HG02938 (cell line): ENCODE results near the gene CACNB1.

ENCODE experiments used
- ATAC-seq: cut with Tn5 transposase; IDR thresholded peaks from one replicate; pipeline ENCODE4 v1.9.1; 2021; ENCODE audit warnings: mild to moderate bottlenecking, moderate library complexity; ENCODE audit not compliant: unreplicated experiment

CACNB1 gene

DNA sequence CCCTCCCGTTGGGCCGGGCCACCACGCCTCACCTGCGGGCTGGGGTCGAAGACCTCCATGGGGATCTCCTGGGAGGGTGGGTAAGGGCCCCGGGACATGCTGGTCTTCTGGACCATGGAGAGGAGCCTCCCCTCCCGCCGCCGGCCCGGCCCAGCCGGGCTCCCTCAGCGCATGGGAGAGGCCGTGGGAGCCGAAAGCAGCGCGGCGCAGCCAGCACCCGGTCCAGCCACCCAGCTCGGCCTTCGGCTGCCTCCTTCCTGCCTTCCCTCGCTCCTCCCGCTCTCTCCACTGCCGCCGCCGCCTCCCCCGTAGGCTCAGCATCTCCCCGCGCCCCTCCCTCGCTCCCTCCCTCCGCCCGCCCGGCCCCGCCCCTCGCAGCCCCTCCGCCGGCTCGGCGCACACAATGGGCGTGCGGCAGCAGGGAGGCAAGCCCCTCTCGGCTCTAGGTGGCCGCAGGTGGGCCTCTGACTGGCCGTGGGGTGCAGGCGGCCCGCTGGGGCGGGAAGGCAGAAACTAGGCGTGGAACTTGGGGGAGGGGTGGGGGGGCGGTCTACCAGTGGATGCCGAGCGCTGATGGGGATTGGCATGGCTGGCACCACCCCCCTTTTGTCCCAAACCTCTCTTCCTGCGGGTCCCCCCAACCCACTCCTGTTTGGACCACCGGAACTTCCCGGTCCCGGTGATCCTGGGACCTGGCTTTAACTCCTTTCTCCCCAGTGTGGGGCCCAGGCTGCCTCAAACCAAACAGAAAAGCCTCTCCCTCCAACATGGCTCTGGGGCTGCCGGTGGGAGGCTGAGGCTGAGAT lies at the start of gene CACNB1:
Gene CACNB1, minus strand, starts transcription at position 290 of the 806 bp plus-strand sequence. Its CDS starts 174 bp downstream, at position 116.
- no peak for ATAC-seq

DNA sequence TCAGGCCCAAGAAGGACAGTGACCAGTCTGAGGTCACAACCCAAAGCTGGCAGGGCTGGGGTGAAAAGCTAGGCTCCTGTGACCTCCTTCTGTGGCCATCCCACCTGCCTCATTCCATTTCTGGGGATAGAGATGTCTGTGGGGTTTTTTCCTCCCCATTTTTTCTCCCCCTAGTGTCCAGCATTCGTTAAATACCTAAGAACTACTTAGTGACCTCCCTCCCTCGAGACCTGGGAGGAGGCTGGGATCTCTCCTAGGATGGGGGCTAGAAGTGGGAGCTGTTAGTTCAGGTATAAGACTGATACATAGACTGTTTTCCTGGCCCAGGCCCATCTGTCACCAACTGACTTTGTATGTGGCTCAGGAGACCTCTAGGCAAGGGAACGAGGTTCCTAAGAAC lies 48.8 kb upstream of the CACNB1 start:
- ATAC-seq = no peak

DNA sequence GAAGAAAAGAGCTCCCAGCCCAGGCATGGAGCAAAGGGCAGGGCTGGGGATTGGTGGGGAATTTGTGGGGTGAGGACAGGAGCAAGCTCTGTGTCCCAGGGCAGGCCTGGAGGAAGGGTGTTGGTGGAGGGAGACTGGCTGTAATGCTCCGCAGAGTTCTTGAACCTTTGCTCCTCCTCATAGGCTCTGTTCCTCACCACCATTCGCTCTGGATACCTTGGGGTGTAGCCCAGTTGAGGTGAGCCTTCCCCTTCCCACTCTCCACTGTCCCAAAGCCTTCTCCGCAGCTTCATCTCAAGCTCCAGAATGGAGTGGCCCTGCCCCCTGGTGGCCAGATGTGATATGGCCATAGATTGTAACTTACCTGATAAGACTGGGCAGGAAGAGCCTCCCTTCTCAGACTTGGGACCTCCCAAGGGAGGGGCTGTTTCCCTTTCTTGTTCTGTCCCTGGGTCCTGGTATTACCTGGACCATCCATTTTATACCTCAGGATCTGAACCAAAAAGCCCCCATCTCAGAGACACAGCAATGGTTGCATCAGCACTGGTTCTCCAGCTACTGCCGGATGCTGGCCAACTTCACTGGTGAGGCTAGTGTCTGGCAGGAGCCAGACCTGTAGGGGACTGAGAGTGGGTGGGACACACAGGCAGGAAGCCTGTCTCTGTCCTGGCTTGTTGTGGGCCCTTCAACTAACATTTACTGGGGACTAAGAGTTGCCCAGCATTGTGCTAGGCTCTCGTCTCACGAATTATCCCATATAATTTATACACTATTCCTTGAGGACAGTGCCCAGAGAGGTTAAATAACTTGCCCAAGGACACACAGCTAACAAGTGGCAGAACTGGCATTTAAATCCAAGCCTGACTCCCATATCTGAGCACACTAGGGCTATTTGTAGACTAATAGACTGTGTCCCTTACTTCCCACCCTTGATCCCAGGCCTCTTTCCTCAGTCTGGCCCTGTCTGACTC lies 47.4 kb upstream of the CACNB1 start:
- no peak for ATAC-seq

DNA sequence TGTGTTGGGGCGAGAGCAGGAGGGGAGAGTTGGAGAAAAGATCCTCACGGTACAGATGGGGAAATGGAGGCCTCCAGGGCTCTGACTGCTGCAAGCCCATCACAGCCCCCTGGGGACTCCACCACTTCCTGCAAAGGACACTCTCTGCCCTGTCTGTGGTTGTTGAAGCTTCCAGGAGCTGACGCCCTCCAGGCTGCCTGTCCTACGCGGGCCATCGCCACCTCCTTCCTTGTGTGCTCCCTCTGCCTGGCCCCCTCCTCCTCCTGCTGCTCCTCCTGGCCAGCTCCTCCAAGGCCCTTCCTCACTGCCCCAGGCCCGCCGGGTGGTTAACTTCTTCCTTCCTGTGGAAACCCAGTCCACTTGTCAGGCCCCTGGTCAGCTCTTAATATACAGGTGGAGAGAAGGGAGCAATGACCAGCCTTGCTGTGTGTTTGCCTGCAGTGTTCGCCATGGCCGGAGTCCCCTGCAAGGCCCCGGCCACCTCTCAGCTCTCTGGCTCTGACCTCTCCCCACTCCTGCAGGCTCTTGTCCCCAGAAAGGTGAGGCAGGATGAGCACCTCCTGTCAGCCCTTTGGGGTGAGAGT lies 46.6 kb upstream of the CACNB1 start:
- no peak for ATAC-seq

DNA sequence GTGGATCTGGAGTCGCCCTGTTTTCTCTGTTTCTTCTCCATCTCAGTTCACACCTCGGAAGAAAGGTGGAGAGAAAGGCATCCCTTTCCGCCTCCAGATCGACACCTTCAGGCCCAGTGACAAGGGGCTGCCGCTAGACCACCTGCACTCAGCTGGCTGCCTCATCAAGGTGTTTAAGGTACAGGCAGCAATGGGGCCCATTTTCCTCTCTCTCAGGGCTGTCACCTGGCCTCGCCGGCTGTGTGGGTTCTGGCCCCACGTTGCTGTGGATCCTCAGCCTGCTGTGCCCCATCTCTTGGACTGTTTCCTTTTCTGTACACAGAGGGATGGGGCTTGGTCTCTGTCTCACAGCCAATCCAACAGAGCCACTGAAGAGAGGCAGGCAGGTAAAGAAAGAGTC lies 45.7 kb upstream of the CACNB1 start:
- ATAC-seq = no peak

DNA sequence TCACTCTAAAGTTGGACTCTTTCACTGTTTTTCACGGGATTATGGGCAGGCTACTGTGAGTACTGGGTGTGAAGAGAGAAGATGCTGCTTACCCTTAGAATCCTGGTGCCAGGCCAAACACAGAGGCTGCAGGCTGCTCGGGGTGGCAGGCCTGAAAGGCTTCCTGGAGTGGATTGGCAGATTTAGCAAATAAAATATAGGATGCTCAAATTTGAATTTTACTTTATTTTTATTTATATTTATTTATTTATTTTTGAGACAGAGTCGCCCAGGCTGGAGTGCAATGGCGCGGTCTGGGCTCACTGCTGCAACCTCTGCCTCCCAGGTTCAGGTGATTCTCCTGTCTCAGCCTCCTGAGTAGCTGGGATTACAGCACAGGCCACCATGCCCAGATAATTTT lies 43.2 kb upstream of the CACNB1 start:
- ATAC-seq = no peak

DNA sequence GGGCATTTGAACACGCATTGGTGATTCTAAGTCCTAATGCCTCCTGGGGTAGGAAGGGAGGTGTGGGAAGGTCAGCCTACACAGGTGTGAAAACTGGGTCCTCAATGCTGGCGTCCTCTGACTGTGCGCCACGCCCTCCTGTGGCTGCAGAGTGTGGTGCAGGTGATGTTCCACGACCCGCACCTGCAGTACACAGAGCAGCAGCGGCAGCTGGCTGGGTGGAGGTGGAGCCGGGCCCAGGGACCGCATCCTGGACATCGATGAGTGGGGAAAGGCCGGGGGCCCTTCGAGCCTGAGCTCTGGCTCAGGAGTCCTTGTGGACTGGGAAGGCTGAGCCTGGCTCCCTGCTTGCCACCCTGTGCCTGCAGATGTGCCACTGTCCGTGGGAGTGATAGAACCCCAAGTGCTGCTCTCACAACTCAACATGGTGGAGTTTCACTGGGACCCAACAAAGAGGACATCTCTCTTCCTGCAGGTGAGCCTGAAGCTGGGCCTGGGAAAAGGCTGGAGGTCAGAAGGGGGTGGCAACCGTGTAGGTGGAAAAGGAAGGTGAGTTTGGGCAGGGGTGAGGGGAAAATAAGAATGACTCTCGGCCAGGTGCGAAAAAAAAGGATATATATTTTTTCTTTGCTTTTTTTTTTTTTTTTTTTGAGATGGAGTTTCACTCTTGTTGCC lies 42.3 kb upstream of the CACNB1 start:
- no peak for ATAC-seq

DNA sequence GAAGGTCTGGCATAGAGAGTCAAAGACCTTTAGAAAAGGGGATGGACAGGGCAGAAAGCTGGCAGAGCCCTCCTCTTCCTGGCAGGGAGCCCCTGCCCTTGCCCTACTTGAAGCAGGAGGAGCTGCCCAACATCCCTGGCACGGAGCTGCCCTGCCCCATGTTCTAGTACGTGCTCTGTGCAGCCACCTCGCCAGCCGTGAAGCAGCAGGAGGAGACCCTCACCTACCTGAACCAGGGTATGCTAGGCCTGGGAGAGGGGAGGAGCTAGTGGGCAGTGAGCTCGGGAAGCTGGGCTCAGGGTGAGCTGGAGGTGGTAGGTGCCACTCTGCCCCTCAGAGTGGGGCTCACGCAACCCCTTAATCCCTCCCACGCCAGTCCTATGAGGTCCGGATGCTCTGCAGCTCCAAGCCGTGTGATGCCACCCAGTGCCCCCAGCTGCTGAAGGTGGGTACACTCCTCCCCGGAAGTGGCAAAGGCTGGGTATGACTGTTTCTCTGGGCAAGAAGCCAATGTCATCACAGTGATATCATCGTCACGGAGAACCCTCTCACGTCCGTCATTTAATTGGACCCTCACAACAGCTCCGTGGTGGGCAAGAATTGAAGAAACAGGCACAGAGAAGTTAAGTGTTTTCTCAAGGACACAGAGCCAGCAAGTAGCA lies 41.0 kb upstream of the CACNB1 start:
- ATAC-seq = no peak

DNA sequence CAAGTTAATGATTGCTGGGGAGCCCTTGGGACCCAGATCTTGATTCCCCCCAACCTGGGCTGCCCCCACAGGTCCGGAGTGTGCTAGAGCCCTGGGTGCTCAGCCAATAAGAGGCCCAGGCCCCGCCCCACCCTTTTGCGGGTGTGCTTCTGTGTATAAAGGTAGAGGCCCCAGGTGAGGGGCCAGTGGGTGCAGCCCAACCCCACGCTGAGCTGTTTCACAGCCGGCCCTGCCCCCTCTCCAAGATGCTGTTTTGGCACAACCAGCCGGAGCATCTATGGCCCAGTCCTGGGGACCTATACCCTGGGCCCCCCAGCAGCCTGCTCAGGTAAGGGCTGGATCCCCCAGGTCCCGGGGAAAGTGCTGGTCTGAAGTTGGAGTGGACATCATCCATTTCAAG lies 40.1 kb upstream of the CACNB1 start:
- ATAC-seq = no peak

DNA sequence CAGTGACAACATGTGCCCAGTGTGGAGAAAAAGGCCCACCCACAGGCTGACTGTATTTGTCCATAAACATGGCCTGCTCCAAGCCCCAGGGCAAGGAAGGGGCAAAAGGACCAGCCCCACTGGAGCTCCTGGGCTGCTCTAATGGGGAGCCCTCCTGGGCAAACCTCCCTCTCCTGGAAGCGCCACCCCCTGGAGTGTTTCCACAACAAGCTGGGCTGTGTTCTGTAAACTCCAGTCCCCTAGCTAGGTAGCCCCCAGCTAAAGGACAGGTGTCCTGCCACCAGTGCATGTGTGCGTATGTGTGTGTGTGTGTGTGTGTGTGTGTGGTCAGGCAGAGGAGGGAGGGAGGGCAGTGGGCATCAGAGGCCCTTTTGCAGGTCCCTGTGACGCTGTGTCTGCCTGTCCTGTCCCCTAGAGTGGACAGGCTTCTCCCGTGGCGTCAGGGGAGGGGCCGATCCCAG lies 39.5 kb upstream of the CACNB1 start:
- ATAC-seq = no peak

DNA sequence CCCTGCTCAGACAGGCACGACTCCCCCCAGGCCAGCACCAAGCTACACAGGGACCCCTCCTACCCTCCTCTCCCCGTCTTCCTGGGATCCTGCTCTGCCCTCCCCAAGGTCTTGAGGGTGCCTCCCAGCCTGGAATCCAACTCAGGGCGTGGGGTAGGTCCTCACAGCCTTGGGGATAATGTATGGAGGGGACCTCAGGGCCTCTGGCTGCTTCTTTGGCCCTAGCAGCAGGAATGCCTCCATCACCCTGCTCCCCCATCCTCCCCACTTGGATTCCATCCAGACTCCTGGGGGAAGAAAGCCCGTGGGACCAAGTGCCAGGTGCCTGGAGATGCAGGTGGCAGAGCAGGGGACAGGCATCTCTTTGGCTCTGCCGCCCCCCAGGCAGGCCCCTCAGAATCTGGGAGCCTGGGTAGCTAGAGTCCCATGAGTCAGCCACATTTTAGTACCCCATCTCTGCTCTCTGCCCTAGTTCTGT lies 39.0 kb upstream of the CACNB1 start:
- no peak for ATAC-seq

DNA sequence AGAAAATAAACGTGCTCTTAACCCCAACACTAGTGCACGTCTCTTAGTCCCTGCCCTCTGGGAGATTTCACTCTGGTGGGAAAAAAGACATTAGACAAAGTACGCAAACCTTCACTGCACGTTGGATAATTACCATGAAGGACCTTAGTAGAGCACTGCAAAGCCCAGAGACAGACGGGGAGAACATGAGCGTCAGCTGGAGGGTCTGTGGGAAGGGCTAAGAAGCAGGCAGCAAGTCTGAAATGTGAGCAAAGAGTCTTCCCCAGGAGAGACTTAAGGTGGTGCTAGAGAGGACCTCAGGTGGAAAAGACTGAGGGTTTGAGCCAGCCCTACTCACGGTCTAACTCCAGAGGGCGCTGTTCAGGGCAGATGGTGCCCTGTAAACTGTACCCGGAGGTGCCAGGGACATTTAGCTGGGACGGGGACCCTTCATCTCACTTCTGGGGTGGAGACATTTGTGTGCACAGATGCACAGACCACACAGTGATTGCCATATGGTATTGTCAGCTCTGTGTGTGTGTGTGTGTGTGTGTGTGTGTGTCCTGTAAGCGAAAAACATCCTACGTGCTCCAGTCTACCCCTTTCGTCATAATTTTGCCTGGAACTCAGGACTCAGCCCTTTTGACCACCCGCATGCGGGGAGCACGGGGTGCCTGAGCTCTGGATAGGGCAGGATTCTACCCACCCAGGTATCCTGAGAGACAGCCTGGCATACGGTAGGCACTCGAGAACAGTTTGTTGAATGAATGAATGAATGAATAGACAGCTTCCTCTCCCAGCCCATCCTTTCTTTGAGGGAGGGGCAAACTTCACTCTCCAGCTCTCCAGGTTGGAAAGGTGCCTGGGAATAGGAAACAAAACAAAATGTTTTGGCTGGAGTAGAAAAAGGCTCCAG lies 38.3 kb upstream of the CACNB1 start:
- ATAC-seq = no peak

DNA sequence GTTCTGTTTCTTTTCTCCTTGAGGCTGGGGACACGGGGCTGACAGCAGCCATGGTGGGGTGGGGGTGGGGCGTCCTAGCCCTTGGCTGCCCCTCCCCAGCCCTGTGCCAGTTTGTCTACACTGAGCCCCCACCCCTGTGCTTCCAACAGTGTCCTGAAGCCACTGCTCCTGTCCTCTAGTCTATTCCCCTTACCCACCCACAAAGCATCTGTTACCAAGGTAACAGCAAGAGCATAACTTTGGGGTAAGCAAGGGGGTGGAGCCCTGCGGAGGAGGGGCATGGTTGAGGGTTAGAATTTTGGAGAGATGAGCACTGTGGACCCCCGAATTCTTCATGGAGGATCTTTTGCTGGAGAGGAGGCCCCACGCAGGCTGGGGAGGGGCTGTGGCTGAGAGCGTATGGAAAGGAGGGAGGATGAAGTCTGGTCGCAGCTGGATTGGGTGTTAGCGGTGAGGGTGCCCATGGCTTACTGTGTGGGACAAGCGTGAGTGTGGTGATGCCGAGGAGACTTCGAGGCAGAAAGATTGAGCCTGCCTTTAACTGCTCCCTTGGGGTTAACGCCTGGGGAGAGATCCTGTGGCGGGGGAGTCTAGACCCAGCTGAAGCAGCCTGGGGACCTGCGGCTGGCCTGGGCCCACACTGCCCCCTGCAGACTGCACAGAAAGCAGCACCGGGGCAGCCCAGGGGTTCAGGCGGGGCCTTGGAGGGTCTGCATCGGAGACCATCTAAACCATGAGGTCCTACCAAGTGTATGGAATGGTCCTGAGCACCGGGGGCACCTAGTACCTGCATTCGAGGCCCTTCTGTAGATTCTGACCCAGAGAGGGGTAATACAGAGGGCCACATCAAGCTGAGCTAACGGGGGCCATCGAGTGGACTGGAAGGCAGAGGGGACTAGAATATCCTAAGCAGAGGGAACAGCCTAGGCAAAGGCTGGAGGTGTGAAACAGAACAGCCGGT lies 34.4 kb upstream of the CACNB1 start:
- ATAC-seq = no peak

DNA sequence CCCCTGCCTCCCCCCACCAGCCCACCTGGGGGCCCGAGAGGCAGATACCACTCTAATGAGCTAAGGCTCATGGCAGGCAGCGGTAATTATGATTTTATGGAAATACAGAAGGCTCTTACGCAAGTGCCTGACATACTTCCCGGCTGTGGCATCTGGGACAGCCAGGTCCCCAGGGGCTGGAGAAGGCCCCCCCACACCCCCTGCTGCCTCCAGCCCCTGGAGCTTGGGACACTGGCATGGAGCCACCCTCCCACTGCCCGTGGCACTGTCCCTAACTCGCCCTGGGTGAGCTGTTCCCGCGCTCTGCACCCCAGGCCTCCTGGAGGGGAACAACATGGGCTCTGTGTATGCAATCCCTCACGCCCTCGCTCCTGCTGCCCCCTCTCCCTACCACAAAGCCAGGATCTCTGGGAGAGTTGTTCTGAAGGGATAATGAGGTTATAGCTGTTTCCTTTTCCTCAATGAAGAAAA lies 33.7 kb upstream of the CACNB1 start:
- no peak for ATAC-seq

DNA sequence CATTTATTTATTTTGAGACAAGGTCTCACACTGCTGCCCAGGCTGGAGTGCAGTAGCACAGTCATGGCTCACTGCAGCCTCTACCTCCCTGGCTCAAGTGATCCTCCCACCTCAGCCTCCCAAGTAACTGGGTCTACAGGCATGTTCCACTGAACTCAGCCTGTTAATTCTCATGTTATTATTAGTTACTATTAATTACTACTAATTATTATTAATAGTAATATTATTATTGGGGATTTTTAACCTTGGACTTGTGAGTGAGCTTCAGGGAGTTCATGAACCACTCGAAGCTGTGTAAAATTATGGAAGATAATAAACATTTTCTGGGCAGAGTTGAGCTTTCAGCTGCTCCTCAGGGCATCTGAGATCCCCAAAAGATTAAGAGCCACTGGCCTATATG lies 32.9 kb upstream of the CACNB1 start:
- ATAC-seq = no peak

DNA sequence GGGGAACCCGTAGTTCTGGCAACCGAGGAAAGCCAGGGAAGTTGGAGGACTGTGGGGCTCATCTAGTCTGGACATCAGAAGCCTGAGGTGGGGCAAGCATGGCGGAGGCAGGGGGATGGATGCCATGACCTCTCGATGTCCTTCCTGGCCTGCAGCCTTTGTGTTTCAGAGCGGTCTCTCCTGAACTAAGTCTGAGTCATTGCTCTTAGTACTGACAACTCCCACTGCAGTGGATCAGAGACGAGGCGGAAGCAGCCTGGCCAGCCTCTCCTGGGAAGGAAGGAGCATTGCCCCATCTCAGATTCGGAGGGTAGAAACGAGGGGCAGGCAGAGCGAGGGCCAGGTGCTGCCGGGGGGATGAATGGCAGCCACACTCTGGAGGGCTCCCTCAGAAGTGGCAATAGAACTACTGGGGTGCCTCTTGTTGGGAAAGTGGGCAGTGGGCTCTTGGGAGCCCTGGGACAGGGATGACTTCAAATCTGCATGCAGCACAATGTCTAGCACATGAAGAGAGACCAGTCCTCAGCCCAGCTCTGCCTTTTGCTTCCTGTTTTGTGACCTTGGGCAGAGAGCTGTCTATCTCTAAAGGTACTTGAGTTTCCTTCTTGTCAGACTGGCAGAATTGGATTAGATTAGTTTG lies 31.9 kb upstream of the CACNB1 start:
- ATAC-seq = no peak

DNA sequence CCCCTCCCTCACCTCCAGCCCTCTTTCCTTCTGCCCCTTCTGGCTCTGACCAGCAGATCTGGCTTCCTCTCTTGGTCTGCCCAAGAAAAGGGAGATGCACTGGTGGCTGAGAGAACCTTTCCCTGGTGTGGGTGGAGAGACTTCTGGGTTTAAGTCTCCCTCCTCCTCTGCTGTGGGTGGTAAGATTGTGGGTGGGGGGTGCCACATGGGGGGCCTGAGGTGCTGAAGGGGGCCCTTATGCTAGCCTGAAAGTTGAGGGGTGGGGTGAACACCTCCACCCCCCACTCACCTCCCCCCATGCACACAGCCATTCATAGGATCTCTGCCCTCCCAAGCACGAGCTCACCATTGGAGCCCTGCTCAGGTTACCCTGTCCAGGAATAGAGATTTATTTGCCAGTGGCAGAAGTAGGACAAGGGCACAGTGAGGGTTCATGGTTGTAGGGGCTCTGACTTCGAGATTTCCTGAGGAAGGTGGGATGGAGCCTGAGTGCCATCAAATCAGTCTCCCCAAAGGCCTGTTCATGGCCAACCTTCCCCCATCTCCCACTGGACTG lies 30.0 kb upstream of the CACNB1 start:
- no peak for ATAC-seq
